ENCODE data around the gene HSD17B14. TPM values are rescaled to one million over a fixed set of nuclear protein-coding genes. Genes with fewer than 3 reads are reported as not detected.

Gene HSD17B14
- polyA plus RNA-seq, 1 experiment, result 2.3 TPM

GRCh38 chr19:48866692-48867091 lies 30.4 kb upstream of the HSD17B14 start:
- CTCF ChIA-PET, result interaction anchor here (0.5 to 0.7 kb wide), 2 partner anchors 104 to 344 kb away, joined by 3 read pairs; no protein-coding TSS in a partner anchor
- Histone ChIP-seq H3K27ac (ENCODE audit: low read depth, low read length) (no peak overlapping the region), H3K9me3 (ENCODE audit: control insufficient read depth, insufficient read depth, low read length) (no peaks in the 10 kb centered on the region), H3K27me3 (ENCODE audit: control insufficient read depth, insufficient read depth, low read length) (no peaks in the 10 kb centered on the region), H3K4me3 (ENCODE audit: low read depth, low read length) (peak overlapping the region; percentile 75)
- DNase-seq (ENCODE audit: low read depth, low spot score), result no peak
- TF ChIP-seq CTCF (IDR thresholded peaks at IDR 0.05; ENCODE audit: low read depth, low read length), result no peak
- POLR2A ChIA-PET, result no interaction called here

DNA sequence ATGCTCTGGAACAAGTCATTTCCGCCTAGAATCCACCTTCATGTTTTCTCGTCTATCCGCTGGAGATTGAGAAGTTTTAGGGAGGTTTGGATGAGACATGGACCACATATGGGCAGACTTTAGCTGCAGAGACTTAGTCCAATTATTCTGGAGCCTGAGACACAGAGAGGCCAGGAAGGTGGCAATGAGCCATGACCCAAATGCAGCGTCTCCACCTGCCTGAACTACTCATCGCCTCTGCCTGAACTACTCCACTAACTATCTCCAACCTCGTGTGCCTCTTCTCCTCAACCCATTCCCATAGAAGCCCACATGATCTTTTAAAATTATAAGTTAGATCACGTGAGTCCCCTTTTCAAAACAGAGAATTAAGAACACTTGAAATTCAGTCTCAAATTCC lies 26.5 kb upstream of the HSD17B14 start:
- DNase-seq (ENCODE audit: low read depth, low spot score), result no peak
- ChIA-PET POLR2A (no interaction called here), CTCF (no interaction called here)
- H3K27ac ChIP-seq (ENCODE audit: low read depth, low read length), result no peak overlapping the region
- H3K9me3 ChIP-seq (ENCODE audit: control insufficient read depth, insufficient read depth, low read length), result no peaks in the 10 kb centered on the region; the same call in 1 of the 2 replicates
- TF ChIP-seq CTCF (IDR thresholded peaks at IDR 0.05; ENCODE audit: low read depth, low read length), result no peak
- H3K27me3 ChIP-seq (ENCODE audit: control insufficient read depth, insufficient read depth, low read length), result no peaks in the 10 kb centered on the region
- H3K4me3 ChIP-seq (ENCODE audit: low read depth, low read length), result no peak overlapping the region

- no peak for TF ChIP-seq CTCF (IDR thresholded peaks at IDR 0.05; ENCODE audit: low read depth, low read length)
- Histone ChIP-seq H3K4me3 (ENCODE audit: low read depth, low read length) (no peak overlapping the region), H3K27me3 (ENCODE audit: control insufficient read depth, insufficient read depth, low read length) (no peaks in the 10 kb centered on the region), H3K9me3 (ENCODE audit: control insufficient read depth, insufficient read depth, low read length) (no peaks in the 10 kb centered on the region; the same call in 1 of the 2 replicates), H3K27ac (ENCODE audit: low read depth, low read length) (no peak overlapping the region)
- ChIA-PET CTCF (interaction anchor here (0.9 to 1.3 kb wide), 3 partner anchors 17 to 74 kb away, joined by 3 read pairs; no protein-coding TSS in a partner anchor), POLR2A (no interaction called here)
- DNase-seq (ENCODE audit: low read depth, low spot score), result no peak
Measured at GRCh38 chr19:48861313-48861712, 25.0 kb upstream of the HSD17B14 start.

DNA sequence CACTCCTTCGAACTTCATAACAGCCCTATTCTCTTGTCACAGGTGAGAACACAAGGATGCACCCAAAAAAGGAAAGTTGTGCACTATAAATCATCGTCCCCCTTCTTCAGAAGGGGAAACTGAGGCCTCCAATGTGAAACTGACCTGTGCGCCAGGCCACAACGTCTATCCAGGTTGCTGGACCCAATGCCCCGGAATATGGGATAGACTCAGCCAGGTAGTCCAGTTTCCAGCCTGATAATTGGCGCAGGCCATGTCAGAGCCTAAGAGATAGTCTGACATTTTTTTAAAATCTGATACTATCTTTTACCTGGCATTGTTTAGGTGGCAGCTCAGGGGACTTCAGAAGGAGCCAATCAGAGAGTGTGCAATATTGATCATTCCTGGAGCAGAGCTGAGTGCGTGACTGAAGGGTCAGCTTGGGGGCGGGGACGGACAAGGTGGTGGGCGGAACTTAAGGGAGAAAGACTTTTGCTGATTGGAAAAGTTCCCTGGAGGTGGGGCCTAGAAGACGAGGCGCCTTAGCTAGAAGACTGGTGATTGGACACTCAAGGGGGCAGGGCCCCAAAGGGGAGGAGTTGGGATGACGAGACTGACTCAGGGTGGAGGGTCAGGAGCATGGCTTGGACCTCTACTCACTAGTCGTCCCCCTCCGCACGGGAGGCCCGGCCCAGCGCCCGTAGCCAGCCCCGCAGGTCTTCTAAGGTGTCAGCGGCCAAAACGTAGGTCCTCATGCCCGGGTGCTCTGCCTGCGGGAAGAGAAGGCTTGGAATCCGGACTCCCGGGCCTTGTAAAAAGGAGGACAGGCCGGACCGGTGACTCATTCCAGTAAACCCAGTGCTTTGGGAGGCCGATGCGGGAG lies 23.7 kb upstream of the HSD17B14 start:
- ChIA-PET POLR2A (no interaction called here), CTCF (interaction anchor here (1.1 kb wide), 1 partner anchor 18 kb away, joined by 3 read pairs; no protein-coding TSS in a partner anchor)
- no peak for TF ChIP-seq CTCF (IDR thresholded peaks at IDR 0.05; ENCODE audit: low read depth, low read length)
- no peak overlapping the region for H3K27ac ChIP-seq (ENCODE audit: low read depth, low read length)
- H3K9me3 ChIP-seq (ENCODE audit: control insufficient read depth, insufficient read depth, low read length), result no peaks in the 10 kb centered on the region; the same call in 1 of the 2 replicates
- no peak overlapping the region for H3K4me3 ChIP-seq (ENCODE audit: low read depth, low read length)
- no peaks in the 10 kb centered on the region for H3K27me3 ChIP-seq (ENCODE audit: control insufficient read depth, insufficient read depth, low read length)
- no peak for DNase-seq (ENCODE audit: low read depth, low spot score)

All from AG04450 (cell line).